Stomach (tissue), 9 donors: ENCODE measurements around the gene PPP1R13B. TPM values are rescaled to one million over a fixed set of nuclear protein-coding genes. Genes with fewer than 3 reads are reported as not detected.
A peak's percentile ranks its signal among the peaks of the same experiment; 100 is the strongest.

Experiments used
- DNase-seq, 2 donors: peaks; one replicate each; pipeline versions ENCODE4 v3.0.0 to v3.0.0-alpha.2; 2013 to 2019
- H3K27ac ChIP-seq, 5 donors: fragments of 200-600 bp in 4 of 5; sonication (generic) in 4 of 5; one replicate each; pipeline ENCODE4 v1.5.1; 2013 to 2019; ENCODE audit warnings: mild to moderate bottlenecking in 1 of 5, moderate library complexity in 1 of 5
- H3K27me3 ChIP-seq, 3 donors: fragments of 200-600 bp; sonication (generic); one replicate each; pipeline ENCODE4 v1.5.1; 2017 to 2019; ENCODE audit warnings: mixed run types in 1 of 3
- H3K36me3 ChIP-seq, 4 donors: fragments of 200-600 bp; sonication (generic); 1 replicate in 3 of 4; 2 replicates in 1 of 4; pipeline ENCODE4 v1.5.1; 2016 to 2019
- H3K4me1 ChIP-seq, 4 donors: fragments of 200-600 bp; sonication (generic); one replicate each; pipeline ENCODE4 v1.5.1; 2016 to 2019
- H3K4me3 ChIP-seq, 4 donors: fragments of 200-600 bp; sonication (generic) in 3 of 4; one replicate each; pipeline ENCODE4 v1.5.1; 2016 to 2019; ENCODE audit warnings: mild to moderate bottlenecking in 1 of 4
- H3K9me3 ChIP-seq, 4 donors: fragments of 200-600 bp; sonication (generic); one replicate each; pipeline ENCODE4 v1.5.1; 2016 to 2019
- EP300 ChIP-seq: sonication (generic); formaldehyde crosslinking; IDR thresholded peaks from one replicate; pipeline ENCODE4 v1.6.1; 2017; ENCODE audit warnings: antibody characterized with exemption
- POLR2A ChIP-seq, 4 donors: fragments of 450-650 bp; IDR thresholded peaks; one replicate each; pipeline ENCODE4 v1.6.1; 2016; ENCODE audit warnings: antibody characterized with exemption in 4 of 4, control low read depth in 2 of 4, mild to moderate bottlenecking in 1 of 4, moderate library complexity in 1 of 4
- POLR2AphosphoS5 ChIP-seq, 3 donors: sonication (generic); formaldehyde crosslinking; IDR thresholded peaks; one replicate each; pipeline ENCODE4 v1.6.1; 2016; ENCODE audit warnings: antibody characterized with exemption in 3 of 3
- WGBS, 5 donors: extraction: QIAGEN DNeasy Blood & Tissue Kit in 3 of 5; methylation state at CpG; one replicate each; pipeline versions ENCODE4 v1.1.5 to v1.1.7; 2013 to 2018; 5-methylcytosine and 5-hydroxymethylcytosine counted together
- intact Hi-C: fragments of 100-400 bp; cut with DNase I; formaldehyde crosslinking; loops from one replicate; pipeline ENCODE4 v1.15.1; 2023; ENCODE audit warnings: low total_unique reads
- polyA plus RNA-seq, 3 donors: library from polyadenylated mRNA; stranded (reverse); fragments of 200-250 nt; gene quantifications; one replicate each; pipeline ENCODE4 v1.2.3, GENCODE V29; 2013
- total RNA-seq, 5 donors: library from RNA; depleted of rRNA; stranded (reverse); fragments of >200 nt; gene quantifications; one replicate each; pipeline versions ENCODE4 v1.1.0 to v1.2.3, GENCODE V29; 2014 to 2016
- TF ChIP-seq, protein P1 (sequence below), 7 experiments: fragments of 450-650 bp in 4 of 7; fragments of 200-600 bp in 3 of 7; sonication (generic) in 3 of 7; IDR thresholded peaks; one replicate each; pipeline ENCODE4 v1.5.1; 2016 to 2019; ENCODE audit warnings: antibody characterized with exemption in 7 of 7, control low read depth in 2 of 7, mild to moderate bottlenecking in 1 of 7
- donor health status: healthy with polysubstance abuse.
- donor health status: Bipolar disorder and iron deficiency.
- donor health status: healthy.

PPP1R13B gene
- total and polyA plus RNA-seq, 8 donors, result 10.8 to 84.0 (median 18.3) TPM

DNA sequence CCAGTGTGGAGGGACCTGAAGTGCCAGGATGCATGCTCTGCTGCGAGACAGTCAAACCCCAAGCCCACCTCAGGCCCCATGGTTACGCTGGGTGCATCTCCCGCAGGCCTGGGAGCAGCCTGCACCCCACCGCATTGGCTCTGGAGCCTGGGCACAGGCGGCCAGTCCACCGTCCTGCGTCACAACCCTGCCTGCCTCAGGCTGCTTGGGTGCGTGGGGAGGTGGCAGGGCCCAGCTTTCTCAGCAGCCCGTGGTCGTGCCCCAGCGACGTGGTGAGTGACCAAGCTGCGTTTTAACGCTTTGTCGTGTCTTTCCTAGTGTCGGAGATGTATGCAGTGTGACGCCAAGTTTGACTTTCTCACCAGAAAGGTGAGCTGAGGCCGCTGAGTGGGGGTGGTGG, 120.9 kb downstream of the PPP1R13B start:
- peaks cover 13 to 65% (median 46%) of the 10 kb centered on the region in 4 donors for H3K36me3 ChIP-seq
- DNase-seq, result no peak
- no peak overlapping the region for H3K4me3 ChIP-seq
- no peaks in the 10 kb centered on the region for H3K9me3 ChIP-seq
- H3K27me3 ChIP-seq, result no peaks in the 10 kb centered on the region
- peak overlapping the region in 2 of 5 donors; percentile 79 to 83 for H3K27ac ChIP-seq
- intact Hi-C loops, result no loop called here
- WGBS, 5 donors, result 94 to 99% (median 95%) methylated on average over 14 to 18 of the region's 18 CpGs
- peaks cover 55 to 96% (median 82%) of the 10 kb centered on the region in 4 donors for H3K4me1 ChIP-seq
- TF ChIP-seq, protein P1, sequence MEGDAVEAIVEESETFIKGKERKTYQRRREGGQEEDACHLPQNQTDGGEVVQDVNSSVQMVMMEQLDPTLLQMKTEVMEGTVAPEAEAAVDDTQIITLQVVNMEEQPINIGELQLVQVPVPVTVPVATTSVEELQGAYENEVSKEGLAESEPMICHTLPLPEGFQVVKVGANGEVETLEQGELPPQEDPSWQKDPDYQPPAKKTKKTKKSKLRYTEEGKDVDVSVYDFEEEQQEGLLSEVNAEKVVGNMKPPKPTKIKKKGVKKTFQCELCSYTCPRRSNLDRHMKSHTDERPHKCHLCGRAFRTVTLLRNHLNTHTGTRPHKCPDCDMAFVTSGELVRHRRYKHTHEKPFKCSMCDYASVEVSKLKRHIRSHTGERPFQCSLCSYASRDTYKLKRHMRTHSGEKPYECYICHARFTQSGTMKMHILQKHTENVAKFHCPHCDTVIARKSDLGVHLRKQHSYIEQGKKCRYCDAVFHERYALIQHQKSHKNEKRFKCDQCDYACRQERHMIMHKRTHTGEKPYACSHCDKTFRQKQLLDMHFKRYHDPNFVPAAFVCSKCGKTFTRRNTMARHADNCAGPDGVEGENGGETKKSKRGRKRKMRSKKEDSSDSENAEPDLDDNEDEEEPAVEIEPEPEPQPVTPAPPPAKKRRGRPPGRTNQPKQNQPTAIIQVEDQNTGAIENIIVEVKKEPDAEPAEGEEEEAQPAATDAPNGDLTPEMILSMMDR (IDR thresholded peaks at IDR 0.05), result no peak
- TF ChIP-seq POLR2AphosphoS5 (IDR thresholded peaks at IDR 0.05), result no peak
- no peak for TF ChIP-seq EP300
- TF ChIP-seq POLR2A (IDR thresholded peaks at IDR 0.05), result no peak

GRCh38 chr14:103725739-103726395, 121.5 kb downstream of the PPP1R13B start:
- Histone ChIP-seq H3K27ac (peak overlapping the region in 2 of 5 donors; percentile 79 to 83), H3K36me3 (peaks cover 13 to 61% (median 43%) of the 10 kb centered on the region in 4 donors), H3K27me3 (no peaks in the 10 kb centered on the region), H3K4me1 (peaks cover 53 to 96% (median 81%) of the 10 kb centered on the region in 4 donors), H3K9me3 (no peaks in the 10 kb centered on the region), H3K4me3 (no peak overlapping the region)
- intact Hi-C loops, result no loop called here
- TF ChIP-seq POLR2AphosphoS5 (IDR thresholded peaks at IDR 0.05), result no peak
- TF ChIP-seq POLR2A (IDR thresholded peaks at IDR 0.05), result no peak
- TF ChIP-seq, protein P1 (IDR thresholded peaks at IDR 0.05), result no peak
- TF ChIP-seq EP300, result no peak
- DNase-seq, result no peak
- WGBS, 5 donors, result 85 to 93% (median 89%) methylated on average over 16 of the region's 16 CpGs

GRCh38 chr14:103725001-103725682, 122.2 kb downstream of the PPP1R13B start:
- peaks cover 12 to 53% (median 37%) of the 10 kb centered on the region in 4 donors for H3K36me3 ChIP-seq
- H3K4me1 ChIP-seq, result peaks cover 46 to 96% (median 77%) of the 10 kb centered on the region in 4 donors
- DNase-seq, result no peak
- H3K9me3 ChIP-seq, result no peaks in the 10 kb centered on the region
- H3K27ac ChIP-seq, result peak overlapping the region in 3 of 5 donors; percentile 60 to 83 (median 79)
- no peak overlapping the region for H3K4me3 ChIP-seq
- no peaks in the 10 kb centered on the region for H3K27me3 ChIP-seq
- 93 to 95% (median 94%) methylated on average over 18 to 29 of the region's 29 CpGs for WGBS, 5 donors
- TF ChIP-seq, protein P1 (IDR thresholded peaks at IDR 0.05), result no peak
- TF ChIP-seq POLR2AphosphoS5 (IDR thresholded peaks at IDR 0.05), result no peak
- no peak for TF ChIP-seq POLR2A (IDR thresholded peaks at IDR 0.05)
- no peak for TF ChIP-seq EP300
- intact Hi-C loops, result no loop called here

GRCh38 chr14:103724116-103724515, 123.3 kb downstream of the PPP1R13B start:
- Histone ChIP-seq H3K4me3 (peak overlapping the region in 1 of 4 donors; percentile 16), H3K4me1 (peaks cover 39 to 96% (median 72%) of the 10 kb centered on the region in 4 donors), H3K27me3 (no peaks in the 10 kb centered on the region), H3K27ac (peak overlapping the region; percentile 39 to 83 (median 71)), H3K9me3 (no peaks in the 10 kb centered on the region), H3K36me3 (peaks cover 3 to 43% (median 26%) of the 10 kb centered on the region in 4 donors)
- TF ChIP-seq POLR2AphosphoS5 (IDR thresholded peaks at IDR 0.05), result peak in 1 of 3 donors; percentile 48
- TF ChIP-seq POLR2A (IDR thresholded peaks at IDR 0.05), result no peak
- 28 to 41% (median 38%) methylated on average over 18 to 20 of the region's 20 CpGs for WGBS, 5 donors
- peak; percentile 79 to 82 for DNase-seq
- intact Hi-C loops, result no loop called here
